Common myeloid progenitor, CD34-positive (primary cell): ENCODE data around the gene SLC7A11.

Experiments
- CTCF ChIA-PET: fragments of 350-600 bp; sonication (Branson Sonifier 250); formaldehyde crosslinking; loops from one replicate; lab custom pipeline; 2021; ENCODE audit warnings: antibody characterized with exemption; lab: Charles Lee
- POLR2A ChIA-PET: fragments of 350-600 bp; sonication (Branson Sonifier 250); formaldehyde crosslinking; loops from one replicate; lab custom pipeline; 2021; ENCODE audit warnings: antibody characterized with exemption; lab: Charles Lee
- DNase-seq, 3 donors: peaks; one replicate each; pipeline versions ENCODE4 v3.0.0 to v3.0.0-alpha.2; 2013
- H3K27ac ChIP-seq, 2 experiments: 1 replicate in 1 of 2; 2 replicates in 1 of 2; pipeline ENCODE4 v1.7.0; 2013; ENCODE audit warnings: inconsistent platforms in 2 of 2, low read length in 2 of 2, mild to moderate bottlenecking in 2 of 2, low read depth in 1 of 2, moderate library complexity in 1 of 2; ENCODE audit not compliant: severe bottlenecking in 2 of 2, insufficient read depth in 1 of 2, poor library complexity in 1 of 2
- H3K27me3 ChIP-seq, 5 experiments: replicated peaks in 2 of 5; 1 replicate in 3 of 5; 2 replicates in 2 of 5; pipeline versions ENCODE4 v1.6.1 to v1.7.0; 2013; ENCODE audit warnings: low read length in 4 of 5, mild to moderate bottlenecking in 2 of 5, moderate library complexity in 2 of 5, inconsistent platforms in 1 of 5; ENCODE audit not compliant: insufficient read depth in 5 of 5, control insufficient read depth in 4 of 5
- H3K36me3 ChIP-seq, 4 experiments: 1 replicate in 2 of 4; 2 replicates in 2 of 4; pipeline versions ENCODE4 v1.6.1 to v1.7.0; 2013; ENCODE audit warnings: low read length in 3 of 4, control low read depth in 1 of 4, mild to moderate bottlenecking in 1 of 4; ENCODE audit not compliant: control insufficient read depth in 4 of 4, insufficient read depth in 4 of 4
- H3K4me1 ChIP-seq, 4 experiments: 1 replicate in 3 of 4; 2 replicates in 1 of 4; pipeline versions ENCODE4 v1.6.1 to v1.7.1; 2013; ENCODE audit warnings: low read length in 3 of 4, mild to moderate bottlenecking in 3 of 4, control low read depth in 1 of 4, inconsistent platforms in 1 of 4, moderate library complexity in 1 of 4; ENCODE audit not compliant: control insufficient read depth in 4 of 4, insufficient read depth in 4 of 4; ENCODE audit errors: control extremely low read depth in 1 of 4
- H3K4me3 ChIP-seq, 7 experiments: 1 replicate in 4 of 7; 2 replicates in 3 of 7; pipeline versions ENCODE4 v1.5.1 to v1.7.0; 2013; ENCODE audit warnings: mild to moderate bottlenecking in 7 of 7, low read length in 6 of 7, moderate library complexity in 6 of 7, inconsistent platforms in 2 of 7, low read depth in 2 of 7, control low read depth in 1 of 7; ENCODE audit not compliant: insufficient read depth in 4 of 7, control insufficient read depth in 1 of 7; ENCODE audit errors: extremely low read depth in 1 of 7
- H3K9me3 ChIP-seq, 5 experiments: 1 replicate in 4 of 5; 2 replicates in 1 of 5; pipeline versions ENCODE4 v1.6.1 to v1.7.1; 2013; ENCODE audit warnings: low read length in 4 of 5, mild to moderate bottlenecking in 2 of 5, inconsistent platforms in 1 of 5, low read depth in 1 of 5, moderate library complexity in 1 of 5; ENCODE audit not compliant: control insufficient read depth in 4 of 5, insufficient read depth in 2 of 5; ENCODE audit errors: control extremely low read depth in 1 of 5
- WGBS: methylation state at CpG from one replicate; pipeline ENCODE4 v1.1.5; 2013; ENCODE audit not compliant: insufficient coverage; 5-methylcytosine and 5-hydroxymethylcytosine counted together

SLC7A11 gene

GRCh38 chr4:138229160-138229559 lies 13.0 kb downstream of the SLC7A11 start:
- Histone ChIP-seq H3K27me3 (no peaks in the 10 kb centered on the region), H3K36me3 (no peaks in the 10 kb centered on the region), H3K27ac (no peak overlapping the region), H3K9me3 (no peaks in the 10 kb centered on the region), H3K4me1 (no peaks in the 10 kb centered on the region), H3K4me3 (no peak overlapping the region)
- POLR2A ChIA-PET, result no interaction called here
- no peak for DNase-seq
- CTCF ChIA-PET, result interaction anchor here (1.7 kb wide), 1 partner anchor 13 kb away, joined by 4 read pairs; no protein-coding TSS in a partner anchor
- no CpG with 5 or more reads among the region's 2 CpGs for WGBS

GRCh38 chr4:138226351-138226750 lies 15.8 kb downstream of the SLC7A11 start:
- Histone ChIP-seq H3K27ac (no peak overlapping the region), H3K9me3 (no peaks in the 10 kb centered on the region), H3K4me1 (peaks cover 0 to 4% (median 0%) of the 10 kb centered on the region in 4 experiments), H3K27me3 (no peaks in the 10 kb centered on the region), H3K4me3 (no peak overlapping the region), H3K36me3 (no peaks in the 10 kb centered on the region)
- ChIA-PET POLR2A (no interaction called here), CTCF (no interaction called here)
- no peak for DNase-seq
- WGBS, result 100% methylated on average over 2 of the region's 3 CpGs

- CTCF ChIA-PET, result no interaction called here
- no peak for DNase-seq
- H3K27ac ChIP-seq, result no peak overlapping the region
- H3K4me1 ChIP-seq, result peaks cover 0 to 4% (median 0%) of the 10 kb centered on the region in 4 experiments
- H3K27me3 ChIP-seq, result no peaks in the 10 kb centered on the region
- POLR2A ChIA-PET, result no interaction called here
- no peak overlapping the region for H3K4me3 ChIP-seq
- H3K9me3 ChIP-seq, result no peaks in the 10 kb centered on the region
- WGBS, result no CpG with 5 or more reads among the region's 1 CpG
- no peaks in the 10 kb centered on the region for H3K36me3 ChIP-seq
Observed at GRCh38 chr4:138225477-138225876, 16.7 kb downstream of the SLC7A11 start.

DNA sequence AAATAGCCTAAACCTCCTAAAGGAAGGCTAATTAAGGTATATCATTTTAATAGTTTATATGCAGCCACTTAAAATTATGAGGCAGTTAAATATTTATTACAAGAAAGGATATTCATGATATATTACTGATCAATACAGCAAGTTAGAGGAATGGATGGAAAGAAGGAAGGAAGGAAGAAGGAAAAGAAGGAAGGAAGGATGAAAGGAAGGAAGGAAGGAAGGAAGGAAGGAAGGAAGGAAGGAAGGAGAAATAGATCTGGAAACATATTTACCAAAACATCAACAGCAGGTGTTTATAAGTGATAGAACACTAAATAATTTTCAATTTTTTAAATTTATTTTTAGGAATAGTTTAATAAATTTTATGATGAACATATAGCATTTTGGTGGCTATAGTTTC lies 17.5 kb downstream of the SLC7A11 start:
- H3K4me1 ChIP-seq, result peaks cover 0 to 4% (median 0%) of the 10 kb centered on the region in 4 experiments
- no peak overlapping the region for H3K27ac ChIP-seq
- POLR2A ChIA-PET, result no interaction called here
- H3K9me3 ChIP-seq, result no peaks in the 10 kb centered on the region
- CTCF ChIA-PET, result no interaction called here
- H3K4me3 ChIP-seq, result no peak overlapping the region
- DNase-seq, result no peak
- no peaks in the 10 kb centered on the region for H3K36me3 ChIP-seq
- no peaks in the 10 kb centered on the region for H3K27me3 ChIP-seq

GRCh38 chr4:138223231-138223910 lies 18.8 kb downstream of the SLC7A11 start:
- no peak overlapping the region for H3K27ac ChIP-seq

DNA sequence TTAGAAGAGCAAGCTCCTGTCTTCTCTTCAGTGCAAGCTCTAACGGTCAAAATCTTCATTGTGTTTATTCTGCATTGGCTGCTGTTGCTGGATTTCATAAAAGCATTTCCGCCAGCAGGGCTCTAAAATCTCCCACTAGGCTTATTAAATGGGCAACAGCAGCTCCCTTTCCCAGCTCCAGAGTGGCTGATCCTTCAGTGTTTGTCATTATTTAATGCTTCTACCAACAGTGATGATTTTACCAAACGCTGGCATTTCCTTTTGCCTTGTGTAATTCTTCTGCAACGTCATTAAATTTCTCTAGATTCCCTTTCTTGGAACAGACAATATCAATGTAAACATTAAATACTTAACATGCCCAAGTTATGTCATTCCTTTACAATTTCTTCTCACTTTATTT lies 20.1 kb downstream of the SLC7A11 start:
- H3K36me3 ChIP-seq, result no peaks in the 10 kb centered on the region

More at GRCh38 chr4:138223231-138223910, 18.8 kb downstream of the SLC7A11 start:
- no peaks in the 10 kb centered on the region for H3K36me3 ChIP-seq
- H3K9me3 ChIP-seq, result no peaks in the 10 kb centered on the region
- H3K4me1 ChIP-seq, result peaks cover 0 to 4% (median 0%) of the 10 kb centered on the region in 4 experiments
- H3K4me3 ChIP-seq, result no peak overlapping the region
- peak; percentile 13 to 63 (median 57) for DNase-seq
- 44% methylated on average over 2 of the region's 4 CpGs for WGBS
- CTCF ChIA-PET, result no interaction called here
- POLR2A ChIA-PET, result no interaction called here
- H3K27me3 ChIP-seq, result no peaks in the 10 kb centered on the region

DNA sequence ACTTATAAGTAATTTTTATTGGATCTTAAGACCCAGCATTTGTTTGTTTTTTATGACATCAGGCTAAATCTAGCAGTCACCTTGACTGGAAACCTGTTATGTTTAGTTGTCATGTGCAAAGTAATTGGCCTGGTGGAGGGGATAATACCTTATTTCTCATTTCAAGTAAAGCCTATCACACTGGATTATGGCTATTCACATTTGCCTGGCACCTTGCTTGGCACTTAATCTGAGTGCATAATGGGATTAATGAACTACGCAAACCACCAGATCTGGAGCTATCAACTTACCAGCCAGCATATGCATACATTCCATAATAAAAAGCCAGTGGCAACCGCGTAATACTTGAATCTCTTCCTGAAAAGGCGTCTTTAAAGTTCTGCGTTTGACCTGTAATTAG lies 23.2 kb downstream of the SLC7A11 start:
- Histone ChIP-seq H3K27me3 (no peaks in the 10 kb centered on the region), H3K4me1 (peaks cover 0 to 4% (median 0%) of the 10 kb centered on the region in 4 experiments), H3K9me3 (no peaks in the 10 kb centered on the region), H3K36me3 (peaks cover 0 to 4% (median 0%) of the 10 kb centered on the region in 4 experiments), H3K4me3 (no peak overlapping the region), H3K27ac (no peak overlapping the region)
- DNase-seq, result no peak
- no CpG with 5 or more reads among the region's 5 CpGs for WGBS
- ChIA-PET POLR2A (no interaction called here), CTCF (no interaction called here)

More for the DNA sequence above, 20.1 kb downstream of the SLC7A11 start:
- no peaks in the 10 kb centered on the region for H3K27me3 ChIP-seq
- no peak overlapping the region for H3K4me3 ChIP-seq
- WGBS, result 81% methylated on average over 4 of the region's 4 CpGs
- peaks cover 0 to 4% (median 0%) of the 10 kb centered on the region in 4 experiments for H3K4me1 ChIP-seq
- ChIA-PET CTCF (no interaction called here), POLR2A (no interaction called here)
- DNase-seq, result no peak
- H3K9me3 ChIP-seq, result no peaks in the 10 kb centered on the region
- no peak overlapping the region for H3K27ac ChIP-seq
